MCF 10A (cell line): Measurements from ENCODE around the gene ALOXE3. TPM values are rescaled to one million over a fixed set of nuclear protein-coding genes. Genes with fewer than 3 reads are reported as not detected.
A peak's percentile ranks its signal among the peaks of the same experiment; 100 is the strongest.

Experiments
- BruUV-seq: library from RNA; stranded (reverse); fragments of 400-500 nt; replicated peaks from 2 replicates; lab custom pipeline; 2021; lab: Mats Ljungman, UMichigan
- CTCF ChIA-PET: fragments of 300-600 bp; sonication (Branson Sonifier 250); formaldehyde crosslinking; extraction: SDS; loops from one replicate; lab custom pipeline; 2021; ENCODE audit warnings: antibody characterized with exemption, inconsistent platforms; lab: Yijun Ruan, JAX
- POLR2A ChIA-PET: fragments of 300-600, 350-650 bp; sonication (Branson Sonifier 250); formaldehyde crosslinking; extraction: SDS; loops from one replicate; lab custom pipeline; 2020; ENCODE audit warnings: antibody characterized with exemption, inconsistent platforms; lab: Yijun Ruan, JAX
- DNase-seq: peaks from one replicate; pipeline ENCODE4 v3.0.0-alpha.2; 2018; ENCODE audit not compliant: unreplicated experiment
- H3K27ac Mint-ChIP-seq: one replicate; pipeline ENCODE4 v1.8.0; 2022; ENCODE audit warnings: mild to moderate bottlenecking, low read depth, mixed read lengths; ENCODE audit not compliant: unreplicated experiment
- H3K27me3 Mint-ChIP-seq: one replicate; pipeline ENCODE4 v1.8.0; 2022; ENCODE audit warnings: mixed read lengths; ENCODE audit not compliant: insufficient read depth, unreplicated experiment
- H3K36me3 Mint-ChIP-seq: one replicate; pipeline ENCODE4 v1.8.0; 2022; ENCODE audit warnings: mild to moderate bottlenecking, moderate library complexity, mixed read lengths; ENCODE audit not compliant: insufficient read depth, unreplicated experiment
- H3K4me1 Mint-ChIP-seq: one replicate; pipeline ENCODE4 v1.8.0; 2022; ENCODE audit warnings: mixed read lengths; ENCODE audit not compliant: insufficient read depth, unreplicated experiment
- H3K4me3 Mint-ChIP-seq: one replicate; pipeline ENCODE4 v1.8.0; 2022; ENCODE audit warnings: mild to moderate bottlenecking, moderate library complexity, mixed read lengths; ENCODE audit not compliant: unreplicated experiment
- H3K9me3 Mint-ChIP-seq: one replicate; pipeline ENCODE4 v1.8.0; 2022; ENCODE audit warnings: mixed read lengths; ENCODE audit not compliant: unreplicated experiment
- CTCF ChIP-seq: fragments of 200-600 bp; IDR thresholded peaks from one replicate; pipeline ENCODE4 v1.8.0; 2022; ENCODE audit warnings: antibody characterized with exemption, mild to moderate bottlenecking; ENCODE audit not compliant: unreplicated experiment
- intact Hi-C: fragments of 100-400 bp; cut with micrococcal nuclease; formaldehyde crosslinking; loops from 2 replicates; pipeline ENCODE4 v1.14.1; 2022
- total RNA-seq: library from RNA; stranded (reverse); gene quantifications from 2 replicates; pipeline ENCODE4 v1.2.3, GENCODE V29; 2022

The ALOXE3 gene
- total RNA-seq, 1 experiment from 2014 or later, result 13.1 TPM

DNA sequence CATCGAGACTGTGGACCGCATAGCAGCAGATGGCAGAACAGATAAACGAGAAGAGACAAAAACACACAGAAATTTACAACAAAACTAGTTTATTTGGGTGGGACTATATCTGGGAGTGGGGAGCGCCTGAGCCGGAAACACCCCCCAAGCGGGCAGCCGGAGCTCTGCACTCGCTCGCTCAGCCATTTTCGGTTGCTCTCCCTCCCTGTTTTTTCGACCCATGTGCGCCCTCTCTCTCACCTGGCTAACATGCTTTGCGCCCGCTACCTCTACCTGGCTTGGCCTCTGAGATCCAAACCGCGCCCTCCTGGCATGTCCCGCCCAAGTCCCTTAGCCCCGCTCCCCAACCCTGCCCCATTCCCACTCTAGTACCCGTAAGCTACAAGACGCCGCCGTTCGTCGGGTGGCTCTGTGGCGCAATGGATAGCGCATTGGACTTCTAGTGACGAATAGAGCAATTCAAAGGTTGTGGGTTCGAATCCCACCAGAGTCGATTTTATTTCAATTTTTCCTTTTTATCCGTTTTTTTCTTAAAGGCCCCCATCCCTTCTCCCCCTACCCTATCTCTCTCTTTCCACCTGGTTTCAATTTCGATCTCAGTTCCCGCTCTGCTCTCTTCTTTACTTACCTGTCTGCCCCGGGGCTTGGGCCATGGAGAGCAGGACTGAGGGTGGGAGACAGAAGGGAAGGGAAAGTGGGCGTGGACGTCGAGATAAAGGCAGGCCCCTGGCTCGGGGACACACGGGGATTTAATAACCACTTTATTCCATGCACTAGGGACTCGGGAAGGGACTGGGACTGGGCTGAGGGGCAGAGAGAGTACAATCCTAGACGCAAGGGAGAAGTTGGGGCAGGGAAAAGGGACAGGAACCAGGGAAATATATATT is 2.4 kb upstream of the ALOXE3 start:
- intact Hi-C loops, result loop anchor here (1.0 to 5.0 kb wide), 5 partner anchors 67 to 262 kb away; partner anchors contain the start of gene RPL26
- POLR2A ChIA-PET, result interaction anchor here (0.6 to 6.4 kb wide), 27 partner anchors 12 to 434 kb away, joined by 3 to 172 read pairs (median 7); partner anchors contain the start of genes BORCS6, CHD3, CNTROB and CTC1
- Mint-ChIP-seq H3K4me3 (peak overlapping the region; percentile 77), H3K4me1 (peaks cover 43% of the 10 kb centered on the region), H3K27me3 (no peaks in the 10 kb centered on the region), H3K9me3 (no peaks in the 10 kb centered on the region), H3K36me3 (peaks cover 42% of the 10 kb centered on the region), H3K27ac (peak overlapping the region; percentile 98)
- CTCF ChIA-PET, result interaction anchor here (0.6 to 6.7 kb wide), 8 partner anchors 15 to 83 kb away, joined by 3 to 67 read pairs (median 10); no protein-coding TSS in a partner anchor
- DNase-seq, result peak; percentile 92
- TF ChIP-seq CTCF, result peak; percentile 36
- no TSS peak for BruUV-seq

- peaks cover 41% of the 10 kb centered on the region for H3K4me1 Mint-ChIP-seq
- H3K4me3 Mint-ChIP-seq, result peak overlapping the region; percentile 77
- no TSS peak for BruUV-seq
- ChIA-PET CTCF (interaction anchor here (0.6 to 6.7 kb wide), 34 partner anchors 9 to 376 kb away, joined by 3 to 67 read pairs (median 6); partner anchors contain the start of gene ALOX12B), POLR2A (interaction anchor here (0.6 to 6.4 kb wide), 41 partner anchors 10 to 433 kb away, joined by 3 to 172 read pairs (median 6); partner anchors contain the start of genes BORCS6, CHD3, CNTROB and CTC1)
- H3K9me3 Mint-ChIP-seq, result no peaks in the 10 kb centered on the region
- no peaks in the 10 kb centered on the region for H3K27me3 Mint-ChIP-seq
- H3K27ac Mint-ChIP-seq, result peak overlapping the region; percentile 98
- peak; percentile 92 for DNase-seq
- TF ChIP-seq CTCF, result no peak
- intact Hi-C loops, result loop anchor here (1.0 to 5.0 kb wide), 6 partner anchors 47 to 262 kb away; partner anchors contain the start of gene RPL26
- peaks cover 33% of the 10 kb centered on the region for H3K36me3 Mint-ChIP-seq
These were observed 1.5 kb upstream of the ALOXE3 start for GRCh38 chr17:8119581-8120519.

- peak overlapping the region; percentile 77 for H3K4me3 Mint-ChIP-seq
- no peaks in the 10 kb centered on the region for H3K27me3 Mint-ChIP-seq
- ChIA-PET POLR2A (interaction anchor here (0.6 to 6.4 kb wide), 42 partner anchors 10 to 434 kb away, joined by 3 to 172 read pairs (median 6); partner anchors contain the start of genes BORCS6, CHD3, CNTROB and CTC1), CTCF (interaction anchor here (0.5 to 6.7 kb wide), 32 partner anchors 8 to 389 kb away, joined by 3 to 67 read pairs (median 6); partner anchors contain the start of gene ALOX12B)
- no TSS peak for BruUV-seq
- H3K27ac Mint-ChIP-seq, result peak overlapping the region; percentile 98
- peaks cover 32% of the 10 kb centered on the region for H3K4me1 Mint-ChIP-seq
- H3K36me3 Mint-ChIP-seq, result peaks cover 28% of the 10 kb centered on the region
- peak; percentile 87 for TF ChIP-seq CTCF
- intact Hi-C loops, result loop anchor here (1.0 to 2.0 kb wide), 4 partner anchors 25 to 54 kb away; no protein-coding TSS in a partner anchor
- H3K9me3 Mint-ChIP-seq, result no peaks in the 10 kb centered on the region
- DNase-seq, result peak; percentile 84
These were observed 661 bp upstream of the ALOXE3 start for GRCh38 chr17:8118769-8119580.
